Neural cell (in vitro differentiated cells): ENCODE results near the gene YIPF5. TPM values are rescaled to one million over a fixed set of nuclear protein-coding genes. Genes with fewer than 3 reads are reported as not detected.

Experiments used
- H2AFZ ChIP-seq: fragments of 200-600, 300-800 bp; sonication (generic), shearing (Covaris generic); 2 replicates; pipeline ENCODE4 v1.6.0; 2014; ENCODE audit warnings: low read depth, mild to moderate bottlenecking, antibody characterized with exemption, low read length, moderate library complexity
- H3F3A ChIP-seq: fragments of 200-600 bp; shearing (Covaris generic); 2 replicates; pipeline ENCODE4 v1.6.1; 2016; ENCODE audit warnings: mild to moderate bottlenecking, moderate library complexity, mixed read lengths, antibody characterized with exemption, low read length; ENCODE audit not compliant: insufficient read depth, poor library complexity, severe bottlenecking
- H3K27ac ChIP-seq: fragments of 200-600, 300-800 bp; sonication (generic), shearing (Covaris generic); 2 replicates; pipeline ENCODE4 v1.5.1; 2014; ENCODE audit warnings: mild to moderate bottlenecking, low read length, moderate library complexity
- H3K27me3 ChIP-seq: fragments of 300-800, 200-600 bp; sonication (generic), shearing (Covaris generic); 2 replicates; pipeline ENCODE4 v1.6.0; 2014; ENCODE audit warnings: mild to moderate bottlenecking, low read depth, low read length, moderate library complexity; ENCODE audit not compliant: insufficient read depth
- H3K36me3 ChIP-seq: fragments of 300-800, 200-600 bp; sonication (generic), shearing (Covaris generic); 2 replicates; pipeline ENCODE4 v1.5.1; 2014; ENCODE audit warnings: mild to moderate bottlenecking, antibody characterized with exemption, low read length, moderate library complexity; ENCODE audit not compliant: insufficient read depth
- H3K4me2 ChIP-seq: fragments of 300-800, 200-600 bp; sonication (generic), shearing (Covaris generic); 2 replicates; pipeline ENCODE4 v1.6.0; 2014; ENCODE audit warnings: mild to moderate bottlenecking, low read length
- H3K4me3 ChIP-seq: fragments of 300-800, 200-600 bp; sonication (generic), shearing (Covaris generic); 2 replicates; pipeline ENCODE4 v1.5.1; 2014; ENCODE audit warnings: mild to moderate bottlenecking, low read length, moderate library complexity
- H3K79me2 ChIP-seq: fragments of 200-600 bp; shearing (Covaris generic); replicated peaks from 2 replicates; pipeline ENCODE4 v1.6.0; 2014; ENCODE audit warnings: mild to moderate bottlenecking, low read length, moderate library complexity; ENCODE audit not compliant: insufficient read depth
- H3K9ac ChIP-seq: fragments of 300-800, 200-600 bp; sonication (generic), shearing (Covaris generic); 2 replicates; pipeline ENCODE4 v1.6.1; 2016; ENCODE audit warnings: mild to moderate bottlenecking, low read length, mixed read lengths
- H3K9me2 ChIP-seq: fragments of 200-600 bp; shearing (Covaris generic); 2 replicates; pipeline ENCODE4 v1.6.1; 2016; ENCODE audit warnings: mild to moderate bottlenecking, low read length, mixed read lengths; ENCODE audit not compliant: insufficient read depth
- H3K9me3 ChIP-seq: fragments of 200-600, 300-800 bp; sonication (generic), shearing (Covaris generic); 2 replicates; pipeline ENCODE4 v1.6.1; 2016; ENCODE audit warnings: mild to moderate bottlenecking, mixed run types, low read length, moderate library complexity, mixed read lengths
- H4K20me1 ChIP-seq: fragments of 200-600 bp; shearing (Covaris generic); 2 replicates; pipeline ENCODE4 v1.6.1; 2016; ENCODE audit warnings: mild to moderate bottlenecking, mixed run types; ENCODE audit not compliant: insufficient read depth
- CTCF ChIP-seq: fragments of 450-650 bp; IDR thresholded peaks from 2 replicates; pipeline ENCODE4 v1.5.1; 2014; ENCODE audit warnings: antibody characterized with exemption, mild to moderate bottlenecking, moderate library complexity; ENCODE audit not compliant: poor library complexity, severe bottlenecking
- EP300 ChIP-seq: fragments of 450-650 bp; conservative IDR thresholded peaks from 2 replicates; pipeline ENCODE4 v1.6.1; 2014; ENCODE audit warnings: antibody characterized with exemption, mild to moderate bottlenecking, moderate library complexity; ENCODE audit not compliant: poor library complexity, severe bottlenecking
- RAD21 ChIP-seq: fragments of 450-650 bp; conservative IDR thresholded peaks from 2 replicates; pipeline ENCODE4 v1.6.1; 2014; ENCODE audit warnings: antibody characterized with exemption, mild to moderate bottlenecking, moderate library complexity
- REST ChIP-seq: IDR thresholded peaks from 2 replicates; pipeline ENCODE4 v1.6.1; 2012; ENCODE audit warnings: borderline replicate concordance
- SMC3 ChIP-seq: fragments of 450-650 bp; conservative IDR thresholded peaks from 2 replicates; pipeline ENCODE4 v1.6.1; 2014; ENCODE audit warnings: antibody characterized with exemption, mild to moderate bottlenecking, moderate library complexity; ENCODE audit not compliant: poor library complexity
- TAF1 ChIP-seq: IDR thresholded peaks from 2 replicates; pipeline ENCODE4 v1.6.1; 2012; ENCODE audit warnings: low read depth
- polyA plus RNA-seq: library from polyadenylated mRNA; depleted of rRNA; stranded (reverse); fragments of >200 nt; gene quantifications from 2 replicates; pipeline ENCODE4 v1.2.3, GENCODE V29; 2014

Gene YIPF5
- polyA plus RNA-seq, 1 donor from 2014 or later, result 59.6 TPM

- H3K4me2 ChIP-seq, result no peak overlapping the region
- no peaks in the 10 kb centered on the region for H4K20me1 ChIP-seq
- no peak overlapping the region for H3K4me3 ChIP-seq
- TF ChIP-seq EP300, result no peak
- no peaks in the 10 kb centered on the region for H3F3A ChIP-seq
- H3K27me3 ChIP-seq, result no peaks in the 10 kb centered on the region
- H3K79me2 ChIP-seq, result no peaks in the 10 kb centered on the region
- H3K36me3 ChIP-seq, result no peaks in the 10 kb centered on the region
- no peak overlapping the region for H3K9ac ChIP-seq
- no peaks in the 10 kb centered on the region for H3K9me3 ChIP-seq
- H3K27ac ChIP-seq, result no peak overlapping the region
- no peak overlapping the region for H2AFZ ChIP-seq
- no peaks in the 10 kb centered on the region for H3K9me2 ChIP-seq
Observed at GRCh38 chr5:144141585-144141984, 28.9 kb downstream of the YIPF5 start.

- Histone ChIP-seq H3K4me3 (no peak overlapping the region), H3K9me3 (no peaks in the 10 kb centered on the region), H3K27ac (no peak overlapping the region), H3K9me2 (no peaks in the 10 kb centered on the region), H3K4me2 (no peak overlapping the region), H3K9ac (no peak overlapping the region), H3K27me3 (no peaks in the 10 kb centered on the region), H2AFZ (no peak overlapping the region), H4K20me1 (no peaks in the 10 kb centered on the region), H3K36me3 (no peaks in the 10 kb centered on the region), H3F3A (no peaks in the 10 kb centered on the region), H3K79me2 (no peaks in the 10 kb centered on the region)
- TF ChIP-seq SMC3, result peak; percentile 29
- no peak for TF ChIP-seq TAF1
- TF ChIP-seq EP300, result no peak
- TF ChIP-seq RAD21, result no peak
- peak; percentile 23 for TF ChIP-seq CTCF
Observed at GRCh38 chr5:144139586-144139985, 30.9 kb downstream of the YIPF5 start.

GRCh38 chr5:144135113-144135762, 35.2 kb downstream of the YIPF5 start:
- H3K9ac ChIP-seq, result no peak overlapping the region
- no peaks in the 10 kb centered on the region for H3F3A ChIP-seq
- H3K4me2 ChIP-seq, result no peak overlapping the region
- TF ChIP-seq REST, result no peak
- no peak overlapping the region for H3K4me3 ChIP-seq
- H2AFZ ChIP-seq, result no peak overlapping the region
- no peak overlapping the region for H3K27ac ChIP-seq
- H4K20me1 ChIP-seq, result no peaks in the 10 kb centered on the region
- no peaks in the 10 kb centered on the region for H3K9me2 ChIP-seq
- no peaks in the 10 kb centered on the region for H3K27me3 ChIP-seq
- H3K9me3 ChIP-seq, result no peaks in the 10 kb centered on the region
- no peaks in the 10 kb centered on the region for H3K36me3 ChIP-seq
- H3K79me2 ChIP-seq, result no peaks in the 10 kb centered on the region
